Breast epithelium (tissue), 4 donors: ENCODE results near the gene RNF2. TPM values are rescaled to one million over a fixed set of nuclear protein-coding genes. Genes with fewer than 3 reads are reported as not detected.

Experiments
- DNase-seq, 2 donors: peaks; one replicate each; pipeline ENCODE4 v3.0.0-alpha.2; 2019; ENCODE audit warnings: low spot score in 2 of 2
- H3K27ac ChIP-seq, 2 donors: fragments of 200-600 bp; sonication (generic) in 1 of 2; one replicate each; pipeline ENCODE4 v1.5.1; 2016 to 2019; ENCODE audit warnings: mild to moderate bottlenecking in 1 of 2
- H3K27me3 ChIP-seq, 2 donors: fragments of 200-600 bp; sonication (generic) in 1 of 2; one replicate each; pipeline versions ENCODE4 v1.5.1 to v1.6.0; 2017 to 2019; ENCODE audit warnings: control low read depth in 1 of 2, mild to moderate bottlenecking in 1 of 2
- H3K36me3 ChIP-seq: fragments of 200-600 bp; one replicate; pipeline ENCODE4 v1.5.1; 2019
- H3K4me1 ChIP-seq, 2 donors: fragments of 200-600 bp; sonication (generic); one replicate each; pipeline ENCODE4 v1.5.1; 2016 to 2019; ENCODE audit warnings: control low read depth in 1 of 2
- H3K4me3 ChIP-seq, 3 donors: fragments of 200-600 bp; sonication (generic); 1 replicate in 2 of 3; 2 replicates in 1 of 3; pipeline ENCODE4 v1.5.1; 2016 to 2019; ENCODE audit warnings: mild to moderate bottlenecking in 3 of 3, moderate library complexity in 2 of 3
- H3K9me3 ChIP-seq, 2 donors: fragments of 200-600 bp; sonication (generic) in 1 of 2; one replicate each; pipeline ENCODE4 v1.5.1; 2016 to 2019; ENCODE audit warnings: control low read depth in 1 of 2
- CTCF ChIP-seq, 3 donors: fragments of 450-650 bp; IDR thresholded peaks; one replicate each; pipeline ENCODE4 v1.5.1; 2016 to 2017; ENCODE audit warnings: antibody characterized with exemption in 3 of 3, mild to moderate bottlenecking in 3 of 3, moderate library complexity in 3 of 3
- POLR2A ChIP-seq: fragments of 450-650 bp; IDR thresholded peaks from one replicate; pipeline ENCODE4 v1.6.1; 2016; ENCODE audit warnings: antibody characterized with exemption, mild to moderate bottlenecking, moderate library complexity
- POLR2AphosphoS5 ChIP-seq, 3 donors: sonication (generic); formaldehyde crosslinking; IDR thresholded peaks; one replicate each; pipeline ENCODE4 v1.6.1; 2017; ENCODE audit warnings: antibody characterized with exemption in 3 of 3
- intact Hi-C: fragments of 100-400 bp; cut with DNase I; formaldehyde crosslinking; loops from one replicate; pipeline ENCODE4 v1.15.1; 2023; ENCODE audit warnings: low total_unique reads
- total RNA-seq, 3 donors: library from RNA; depleted of rRNA; stranded (reverse); fragments of >200 nt; gene quantifications; one replicate each; pipeline ENCODE4 v1.1.0, GENCODE V29; 2016

Gene RNF2
- total RNA-seq, 3 donors from 2014 or later = 17.1 to 28.7 (median 20.3) TPM

- no peak for DNase-seq
- Histone ChIP-seq H3K36me3 (no peaks in the 10 kb centered on the region), H3K9me3 (no peaks in the 10 kb centered on the region), H3K27ac (no peak overlapping the region), H3K27me3 (no peaks in the 10 kb centered on the region), H3K4me3 (no peak overlapping the region), H3K4me1 (no peaks in the 10 kb centered on the region)
- intact Hi-C loops = no loop called here
- TF ChIP-seq POLR2A (no peak), CTCF (IDR thresholded peaks at IDR 0.05) (no peak), POLR2AphosphoS5 (IDR thresholded peaks at IDR 0.05) (no peak)
Measured at GRCh38 chr1:185015631-185016030, 29.7 kb upstream of the RNF2 start.

DNA sequence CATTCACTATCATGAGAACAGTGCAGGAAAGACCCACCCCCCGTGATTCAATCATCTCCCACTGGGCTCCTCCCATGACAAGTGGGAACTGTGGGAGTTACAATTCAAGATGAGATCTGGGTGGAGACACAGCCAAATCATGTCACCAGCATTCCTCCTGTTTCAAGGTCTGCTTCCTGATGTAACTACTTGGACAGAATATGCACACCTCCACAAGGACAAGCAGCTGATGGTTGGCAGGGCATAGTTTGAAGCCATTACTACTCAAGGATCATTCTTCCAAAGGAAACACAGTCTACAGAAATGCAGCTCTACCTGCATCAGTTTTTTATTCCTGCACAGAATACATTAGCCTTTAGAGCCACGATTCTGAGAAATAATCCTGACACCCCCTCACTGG, 28.5 kb upstream of the RNF2 start:
- no peaks in the 10 kb centered on the region for H3K27me3 ChIP-seq
- intact Hi-C loops = no loop called here
- no peaks in the 10 kb centered on the region for H3K9me3 ChIP-seq
- H3K27ac ChIP-seq = no peak overlapping the region
- H3K4me1 ChIP-seq = no peaks in the 10 kb centered on the region
- H3K4me3 ChIP-seq = no peak overlapping the region
- DNase-seq = no peak
- TF ChIP-seq CTCF (IDR thresholded peaks at IDR 0.05) (no peak), POLR2AphosphoS5 (IDR thresholded peaks at IDR 0.05) (no peak), POLR2A (no peak)
- H3K36me3 ChIP-seq = no peaks in the 10 kb centered on the region

DNA sequence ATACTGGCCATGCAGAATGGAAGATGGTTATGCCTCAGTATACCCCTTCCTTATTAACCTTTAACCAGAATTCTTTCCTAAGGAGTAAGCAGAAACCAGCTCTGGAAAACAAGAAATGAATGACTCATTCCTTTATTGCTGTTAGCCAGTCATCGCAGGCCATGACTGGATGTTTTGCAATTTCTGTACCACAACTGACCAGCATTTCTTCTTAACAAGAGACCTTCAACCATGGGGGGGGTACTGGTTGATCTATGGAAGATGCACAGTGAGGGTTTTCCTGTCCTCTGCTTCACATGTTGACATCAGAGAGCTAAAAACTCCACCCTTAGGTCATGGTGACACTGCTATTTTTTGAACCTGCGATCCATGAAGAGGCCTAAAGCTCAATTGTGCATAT, 28.0 kb upstream of the RNF2 start:
- DNase-seq = no peak
- intact Hi-C loops = no loop called here
- Histone ChIP-seq H3K27ac (no peak overlapping the region), H3K36me3 (no peaks in the 10 kb centered on the region), H3K9me3 (no peaks in the 10 kb centered on the region), H3K4me1 (no peaks in the 10 kb centered on the region), H3K27me3 (no peaks in the 10 kb centered on the region), H3K4me3 (no peak overlapping the region)
- TF ChIP-seq POLR2AphosphoS5 (IDR thresholded peaks at IDR 0.05) = no peak
- TF ChIP-seq POLR2A = no peak
- TF ChIP-seq CTCF (IDR thresholded peaks at IDR 0.05) = no peak

- H3K4me1 ChIP-seq = no peaks in the 10 kb centered on the region
- no peaks in the 10 kb centered on the region for H3K36me3 ChIP-seq
- H3K27me3 ChIP-seq = no peaks in the 10 kb centered on the region
- H3K4me3 ChIP-seq = no peak overlapping the region
- DNase-seq = no peak
- no peak overlapping the region for H3K27ac ChIP-seq
- H3K9me3 ChIP-seq = no peaks in the 10 kb centered on the region
- intact Hi-C loops = no loop called here
- TF ChIP-seq POLR2A (no peak), POLR2AphosphoS5 (IDR thresholded peaks at IDR 0.05) (no peak), CTCF (IDR thresholded peaks at IDR 0.05) (no peak)
Measured at GRCh38 chr1:185017966-185018365, 27.4 kb upstream of the RNF2 start.

DNA sequence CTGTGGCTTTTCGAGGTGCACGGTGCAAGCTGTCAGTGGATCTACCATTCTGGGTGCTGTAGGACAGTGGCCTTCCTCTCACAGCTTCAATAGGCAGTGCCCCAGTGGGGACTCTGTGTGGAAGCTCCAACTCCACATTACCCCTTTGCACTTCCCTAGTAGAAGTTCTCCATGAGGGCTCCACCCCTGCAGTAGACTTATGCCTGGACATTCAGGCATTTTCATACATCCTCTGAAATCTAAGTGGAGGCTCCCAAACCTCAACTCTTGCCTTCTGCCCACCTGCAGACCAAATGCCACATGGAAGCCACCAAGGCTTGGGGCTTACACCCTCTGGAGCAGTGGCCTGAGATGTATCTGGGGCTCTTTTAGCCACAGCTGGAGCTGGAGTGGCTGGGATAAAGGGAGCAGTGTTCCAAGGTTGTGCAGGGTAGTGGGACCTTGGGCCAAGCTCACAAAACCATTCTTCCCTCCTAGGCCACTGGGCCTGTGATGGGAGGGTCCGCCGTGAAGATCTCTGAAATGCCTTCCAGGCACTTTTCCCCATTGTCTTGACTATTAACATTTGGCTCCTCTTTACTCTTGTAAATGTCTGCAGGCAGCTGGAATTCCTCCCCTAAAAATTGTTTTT, 18.0 kb upstream of the RNF2 start:
- intact Hi-C loops = no loop called here
- H3K4me3 ChIP-seq = no peak overlapping the region
- no peaks in the 10 kb centered on the region for H3K4me1 ChIP-seq
- TF ChIP-seq POLR2AphosphoS5 (IDR thresholded peaks at IDR 0.05) (no peak), POLR2A (no peak), CTCF (IDR thresholded peaks at IDR 0.05) (no peak)
- H3K36me3 ChIP-seq = no peaks in the 10 kb centered on the region
- peaks cover 8 to 25% of the 10 kb centered on the region in 2 donors for H3K9me3 ChIP-seq
- H3K27ac ChIP-seq = no peak overlapping the region
- H3K27me3 ChIP-seq = no peaks in the 10 kb centered on the region
- DNase-seq = no peak
